Hematopoietic multipotent progenitor cell treated with erythropoietin and hydrocortisone succinate and interleukin-3 and kit ligand, for 17 days (in vitro differentiated cells): ENCODE data around the gene ALK.
"Not testable (repeated sequence)": the region's sequence is repeated elsewhere in the genome, so short reads cannot be mapped to it uniquely, and the experiment has no call there.

Experiments
- DNase-seq: peaks from one replicate; pipeline ENCODE4 v3.0.0-alpha.2; 2015; ENCODE audit warnings: low spot score

ALK gene

DNA sequence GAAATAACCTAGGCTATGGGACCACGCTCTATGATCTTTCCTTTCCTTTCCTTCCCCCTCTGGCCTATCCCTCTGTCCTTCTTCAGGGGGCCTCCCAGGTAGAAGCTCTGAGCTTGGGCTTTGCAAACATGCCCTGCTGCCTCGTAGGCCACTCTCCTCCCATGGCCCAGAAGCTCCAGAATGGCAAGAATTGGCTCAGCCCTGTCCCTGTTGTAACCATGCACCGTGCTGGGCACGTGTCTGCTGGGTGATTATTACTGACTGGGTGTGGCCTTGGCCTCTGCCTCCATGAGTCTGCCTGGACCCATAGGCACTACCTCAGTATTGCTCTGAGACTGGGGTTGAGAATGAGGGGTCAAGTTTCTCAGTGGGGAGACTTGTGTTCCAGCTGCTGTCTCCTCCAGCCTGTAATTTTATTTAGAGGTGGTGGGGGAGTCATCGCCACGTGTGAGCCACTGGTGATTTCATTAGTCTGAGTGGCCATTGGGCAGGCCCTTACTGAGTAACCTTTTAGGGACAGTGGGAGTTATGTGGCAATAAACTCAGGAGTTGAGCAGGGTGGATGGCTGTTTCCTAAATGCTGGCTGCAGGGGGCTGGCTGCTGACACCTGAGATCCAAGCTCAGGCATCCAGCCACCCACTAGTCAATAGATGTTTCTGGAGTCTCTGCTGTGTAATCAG, 648.2 kb downstream of the ALK start:
- DNase-seq: no peak

DNA sequence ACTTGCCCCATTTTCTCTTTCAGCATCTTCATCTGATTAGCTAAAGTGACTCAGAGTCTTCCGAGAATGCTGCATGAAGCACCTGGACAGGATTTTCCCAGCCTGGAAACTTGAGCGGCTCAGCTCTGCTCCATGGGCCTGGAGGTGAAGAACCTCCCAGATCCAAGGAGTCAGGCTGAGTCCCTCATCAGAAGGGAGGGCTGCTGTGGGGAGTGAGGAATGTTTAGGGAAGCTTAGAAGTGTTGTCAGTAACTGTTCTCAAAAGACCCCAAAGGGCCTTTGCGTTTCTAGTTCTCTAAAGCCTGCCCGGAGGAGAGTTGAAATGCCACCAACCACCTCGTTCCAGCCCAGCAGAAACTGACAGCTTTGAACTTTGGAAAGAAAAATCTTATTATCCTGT, 649.1 kb downstream of the ALK start:
- no peak for DNase-seq

DNA sequence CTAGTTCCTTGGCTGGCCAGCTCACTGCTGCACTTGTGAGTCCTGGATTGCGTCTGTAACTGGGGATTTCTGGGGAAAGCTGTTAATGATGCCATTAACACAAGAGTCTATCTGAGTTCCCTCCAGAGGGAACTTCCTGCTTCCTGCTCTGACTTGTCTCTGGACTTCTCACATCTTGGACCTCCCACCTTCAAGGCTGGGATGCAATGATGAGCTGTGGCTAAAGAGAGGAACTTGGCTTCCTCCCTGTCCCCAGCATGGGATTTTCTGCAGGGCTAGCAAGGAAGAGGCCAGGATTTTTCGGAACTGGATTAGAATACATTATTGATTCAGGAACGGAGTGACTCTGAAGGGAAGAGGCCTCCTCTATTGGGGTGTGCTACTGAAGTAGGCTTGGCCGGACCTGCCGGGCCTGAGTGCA, 650.7 kb downstream of the ALK start:
- no peak for DNase-seq

DNA sequence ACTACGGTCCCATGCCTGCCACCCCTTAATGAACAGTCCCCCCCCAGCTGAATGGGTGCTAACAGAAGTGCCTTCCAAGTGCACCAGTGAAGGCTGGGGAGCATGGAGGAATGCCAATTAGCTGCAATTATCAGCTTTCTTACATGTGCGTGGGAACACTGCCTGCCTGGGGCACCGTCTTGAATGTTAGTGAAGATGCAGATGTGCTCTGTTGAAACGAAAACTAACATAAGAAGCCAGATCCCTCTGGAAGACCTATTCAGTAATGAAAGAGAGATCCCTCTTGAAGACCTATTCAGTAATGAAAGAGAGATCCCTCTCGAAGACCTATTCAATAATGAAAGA, 651.6 kb downstream of the ALK start:
- no peak for DNase-seq

DNA sequence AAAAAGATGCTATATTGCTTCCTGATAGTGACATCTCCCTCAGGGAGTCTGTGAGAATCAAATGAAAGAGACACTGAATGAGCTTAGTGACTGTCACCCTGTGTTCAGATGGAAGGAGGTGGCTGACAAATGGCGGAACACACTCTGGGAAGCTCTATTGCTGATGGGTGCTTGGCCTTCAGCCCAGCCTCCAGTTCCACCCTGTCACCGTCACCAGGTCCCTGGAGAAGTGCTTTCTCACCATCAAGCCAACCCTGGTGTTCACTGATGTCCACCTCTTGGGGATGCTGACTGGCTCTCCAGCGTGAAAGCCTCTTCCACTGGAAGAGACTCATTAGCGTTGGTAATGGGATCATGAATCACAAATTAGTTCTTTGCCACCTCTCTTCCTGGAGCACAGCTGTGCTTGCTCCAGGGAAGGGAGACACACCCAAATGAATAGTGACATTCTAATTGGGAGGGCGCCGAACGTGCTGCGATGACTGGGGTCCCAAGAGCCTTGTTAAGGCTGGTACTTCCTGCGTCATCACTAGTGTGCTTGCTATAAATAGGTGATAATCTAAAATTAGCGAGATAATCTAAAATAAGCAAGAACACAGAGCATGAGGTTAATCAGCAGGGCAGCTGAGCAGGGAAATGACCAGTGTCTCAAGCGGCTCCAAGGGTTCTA, 652.2 kb downstream of the ALK start:
- no peak for DNase-seq

DNA sequence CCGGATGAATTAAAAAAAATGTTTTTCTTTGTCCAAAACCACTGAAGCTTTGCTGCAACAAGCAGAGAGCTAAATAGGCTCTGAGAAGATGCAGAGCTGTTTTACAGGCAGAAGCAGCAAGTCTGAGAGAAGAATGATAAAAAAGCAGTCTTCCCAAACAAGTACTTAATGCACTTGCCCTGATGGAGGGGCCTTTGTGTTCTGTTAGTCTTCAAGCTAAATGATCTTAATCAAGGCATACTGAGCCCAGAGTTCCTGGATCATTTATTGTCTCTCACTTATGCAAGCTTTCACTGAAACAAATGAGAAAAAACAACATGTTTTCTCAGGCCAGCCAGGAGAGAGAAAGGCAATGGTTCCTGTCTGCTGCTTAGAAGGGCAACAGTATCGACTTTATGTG, 653.7 kb downstream of the ALK start:
- DNase-seq: no peak

DNA sequence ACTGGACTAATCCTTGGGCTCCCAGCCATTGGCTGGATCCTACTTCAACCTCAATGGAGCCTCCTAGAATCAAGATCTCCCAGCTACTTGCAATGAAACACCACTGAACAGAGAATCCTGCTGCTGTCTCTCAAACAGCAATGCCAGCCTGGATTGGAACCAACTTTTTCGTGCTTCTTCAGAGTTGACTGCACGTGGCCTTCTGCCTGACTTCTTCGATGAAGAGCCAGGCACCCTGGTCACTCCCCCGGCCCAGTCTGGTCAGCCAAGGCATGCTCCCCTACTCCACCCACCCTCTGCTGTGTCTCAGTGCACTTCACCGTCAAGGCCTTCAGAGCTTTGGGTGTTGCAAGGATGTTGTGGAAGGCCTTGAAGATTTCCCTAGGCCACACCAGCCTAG, 657.5 kb downstream of the ALK start:
- DNase-seq: no peak

DNA sequence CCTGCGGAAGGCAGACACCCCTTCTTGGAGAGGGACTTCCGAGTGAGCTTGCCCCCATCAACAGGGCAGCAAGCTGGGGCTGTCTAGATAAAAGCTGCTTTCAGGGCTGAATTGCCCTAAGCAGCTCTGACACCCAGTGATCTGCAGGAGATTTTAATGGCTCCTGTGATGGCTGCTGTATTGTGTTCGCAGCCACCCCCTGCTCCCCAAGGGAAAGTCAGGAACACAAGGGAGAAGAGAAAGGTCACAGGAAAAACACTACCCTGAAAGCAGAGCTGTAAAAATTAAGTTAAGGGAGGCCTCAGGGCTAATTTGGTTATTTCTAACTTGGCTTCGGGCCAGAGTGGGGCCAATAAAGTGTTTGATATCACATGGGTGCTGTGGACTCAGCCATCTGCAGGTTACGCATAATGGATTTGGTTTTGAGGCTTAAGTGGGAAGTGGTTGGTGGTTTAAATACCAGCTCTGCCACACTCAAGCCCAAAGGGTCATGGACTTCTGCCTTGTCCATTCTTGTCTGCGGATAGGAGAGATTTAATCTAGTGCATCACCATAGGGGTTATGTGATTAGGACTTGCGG, 658.6 kb downstream of the ALK start:
- no peak for DNase-seq

DNA sequence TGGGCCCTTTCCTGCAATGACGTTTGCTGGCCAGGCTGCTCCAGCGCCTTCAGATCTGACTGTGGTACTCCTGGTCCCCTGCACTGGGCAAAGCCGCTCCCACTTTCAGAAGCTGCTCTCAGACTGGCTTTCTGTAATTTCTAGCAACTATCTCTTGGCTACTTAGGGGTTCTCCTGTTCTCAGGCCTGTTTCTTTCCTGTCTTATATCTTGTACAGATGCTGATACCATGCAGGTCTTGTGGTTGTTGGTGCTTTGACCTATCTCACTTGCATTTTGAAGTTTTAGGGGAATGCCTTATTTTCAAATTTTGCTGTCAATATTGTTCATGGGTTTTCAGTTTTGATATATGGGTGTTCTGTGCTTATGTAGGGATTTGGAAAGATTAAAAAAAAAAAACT, 660.4 kb downstream of the ALK start:
- no peak for DNase-seq

DNA sequence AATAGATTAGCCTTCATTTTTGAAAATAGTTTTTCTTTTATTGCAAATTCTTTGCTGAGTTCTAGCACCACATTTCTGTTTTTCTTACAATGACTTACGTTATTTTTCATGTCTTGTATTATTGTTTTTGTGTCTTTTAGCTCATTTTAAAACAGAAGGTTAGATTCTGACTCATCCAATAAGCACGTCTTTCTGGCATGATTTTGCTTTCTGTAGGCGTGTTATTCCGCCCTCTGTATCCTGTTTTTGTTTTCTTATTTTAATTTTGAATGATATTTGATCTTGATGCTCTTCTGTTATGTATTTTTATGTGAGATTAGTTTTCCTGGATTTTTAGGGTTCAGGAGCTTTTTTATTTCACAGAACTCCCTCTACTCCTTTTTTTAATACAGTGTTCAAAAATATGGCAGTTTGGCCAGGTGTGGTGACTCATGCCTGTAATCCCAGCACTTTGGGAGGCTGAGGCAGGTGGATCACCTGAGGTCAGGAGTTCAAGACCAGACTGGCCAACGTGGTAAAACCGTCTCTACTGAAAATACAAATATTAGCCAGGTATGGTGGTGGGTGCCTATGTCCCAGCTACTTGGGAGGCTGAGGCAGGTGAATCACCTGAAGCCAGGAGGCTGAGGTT, 661.1 kb downstream of the ALK start:
- DNase-seq: no peak

DNA sequence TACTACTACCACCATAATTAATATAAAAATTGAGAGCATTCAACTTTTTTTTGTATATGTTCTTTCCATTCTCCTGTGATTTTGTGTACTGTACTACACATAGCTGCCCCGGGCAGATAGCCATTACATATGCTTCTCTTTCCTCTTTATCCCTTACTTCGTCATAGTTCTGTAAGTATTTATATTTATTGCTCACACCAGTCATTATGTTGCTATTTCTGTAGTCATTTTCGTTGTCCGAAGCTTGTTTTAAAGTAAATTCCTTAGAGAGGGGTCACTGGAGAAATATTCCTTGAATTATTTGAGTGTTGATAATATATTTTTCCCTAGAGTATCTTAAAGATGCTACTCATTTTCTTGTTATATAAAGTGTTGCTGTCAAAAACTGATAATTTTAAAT, 662.2 kb downstream of the ALK start:
- DNase-seq: no peak

DNA sequence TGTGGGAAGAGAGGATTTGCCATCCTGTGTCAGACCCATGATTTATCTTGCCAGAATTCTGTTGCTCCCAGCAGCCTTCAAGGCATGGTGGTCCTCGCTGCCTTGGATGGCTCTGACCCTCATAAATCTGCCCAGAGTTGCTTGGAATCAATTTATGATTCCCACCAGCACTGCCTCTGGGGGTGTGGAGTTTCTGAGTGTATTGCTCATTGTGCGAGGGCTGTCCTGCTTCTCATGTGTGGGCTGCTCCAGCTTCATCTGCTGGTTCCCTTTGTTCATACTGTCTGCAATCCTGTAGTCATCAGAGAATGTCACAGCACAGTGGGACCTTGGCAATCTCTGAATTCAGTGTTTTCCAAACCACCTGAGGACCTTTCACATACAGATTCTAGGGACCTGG, 666.4 kb downstream of the ALK start:
- no peak for DNase-seq

DNA sequence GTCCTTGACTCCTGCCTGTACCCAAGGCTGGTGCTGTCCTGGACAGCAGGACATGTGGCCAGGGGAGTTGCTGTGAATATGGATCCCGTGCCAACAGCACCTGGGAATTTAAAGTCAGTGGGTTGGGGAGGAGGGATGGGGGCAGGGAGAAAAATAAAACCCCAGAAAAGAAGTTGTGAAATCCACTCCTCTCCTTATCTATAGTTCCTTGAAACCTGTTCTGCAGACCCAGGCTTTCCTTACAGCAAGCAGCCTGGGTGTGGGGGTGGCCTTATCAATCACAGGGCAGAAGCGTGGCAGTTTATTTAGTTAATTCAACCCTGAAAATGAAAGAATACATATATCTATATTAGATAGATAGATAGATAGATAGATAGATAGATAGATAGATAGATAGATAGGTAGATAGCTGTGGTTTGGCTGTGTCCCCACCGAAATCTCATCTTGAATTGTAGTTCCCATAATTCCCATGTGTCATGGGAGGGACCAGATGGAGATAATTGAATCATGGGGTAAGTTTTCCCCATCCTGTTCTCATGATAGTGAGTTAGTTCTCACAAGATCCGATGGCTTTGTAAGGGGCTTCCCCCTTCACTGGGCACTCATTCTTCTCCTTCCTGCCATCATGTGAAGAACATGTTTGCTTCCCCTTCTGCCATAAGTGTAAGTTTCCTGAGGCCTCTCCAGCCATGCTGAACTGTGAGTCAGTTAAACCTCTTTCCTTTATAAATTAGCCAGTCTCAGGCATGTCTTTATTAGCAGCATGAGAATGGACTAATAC, 667.7 kb downstream of the ALK start:
- DNase-seq: not testable (repeated sequence)

DNA sequence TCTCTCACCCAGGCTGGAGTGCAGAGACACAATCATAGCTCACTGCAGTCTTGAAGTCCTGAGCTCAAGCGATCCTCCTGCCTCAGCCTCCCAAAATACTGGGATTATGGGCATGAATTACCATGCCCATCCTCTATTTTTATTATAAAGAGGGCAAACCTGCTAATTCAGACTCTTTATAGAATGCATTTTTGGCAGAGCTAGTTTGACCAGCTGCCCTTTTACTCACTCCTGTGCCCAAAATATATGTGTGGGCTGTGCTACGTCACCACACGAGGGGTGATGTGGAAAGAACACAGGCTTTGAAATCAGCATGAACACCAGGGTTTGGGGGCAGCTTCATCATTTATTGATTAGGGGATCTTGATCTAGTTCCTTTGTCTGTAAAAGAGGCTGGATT, 668.4 kb downstream of the ALK start:
- DNase-seq: no peak

DNA sequence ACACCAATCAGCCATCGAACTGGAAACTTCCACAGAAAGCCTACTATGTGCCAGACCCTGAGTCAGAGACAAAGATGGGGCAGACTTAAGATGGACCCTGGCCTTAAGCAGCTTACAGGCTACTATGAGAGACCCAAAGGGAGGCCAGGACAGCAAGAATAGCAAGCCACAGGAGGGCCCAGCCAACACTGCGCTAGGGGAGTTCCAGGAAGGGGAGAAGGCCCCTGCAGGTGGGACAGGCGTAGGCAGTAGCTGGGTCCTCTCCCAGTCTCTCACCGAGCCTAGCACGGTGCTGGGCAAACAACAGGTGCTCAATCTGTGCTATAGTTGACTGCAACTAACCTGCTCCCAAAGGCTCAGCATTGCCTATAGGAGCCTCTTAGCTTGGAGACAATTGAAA, 670.0 kb downstream of the ALK start:
- DNase-seq: no peak

DNA sequence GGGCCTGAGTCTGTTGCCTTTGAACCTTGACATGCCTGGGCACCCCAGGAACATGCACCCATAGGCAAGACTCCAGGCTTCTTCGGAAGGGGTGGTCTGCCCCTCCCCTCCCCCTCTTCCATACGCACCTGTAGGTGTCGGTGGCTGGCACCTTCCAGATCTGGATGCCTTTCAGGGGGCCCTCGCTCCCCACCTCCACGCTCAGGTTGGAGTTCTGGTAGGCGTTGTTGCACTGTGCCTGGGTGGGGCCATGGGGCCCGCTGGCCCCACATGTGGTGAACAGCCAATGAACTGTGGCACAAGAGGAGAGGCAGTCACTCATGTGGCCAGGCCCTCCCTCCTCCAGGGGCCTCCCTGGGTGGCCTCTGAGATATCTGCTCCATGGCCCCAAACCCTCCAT, 670.4 kb downstream of the ALK start:
- no peak for DNase-seq

DNA sequence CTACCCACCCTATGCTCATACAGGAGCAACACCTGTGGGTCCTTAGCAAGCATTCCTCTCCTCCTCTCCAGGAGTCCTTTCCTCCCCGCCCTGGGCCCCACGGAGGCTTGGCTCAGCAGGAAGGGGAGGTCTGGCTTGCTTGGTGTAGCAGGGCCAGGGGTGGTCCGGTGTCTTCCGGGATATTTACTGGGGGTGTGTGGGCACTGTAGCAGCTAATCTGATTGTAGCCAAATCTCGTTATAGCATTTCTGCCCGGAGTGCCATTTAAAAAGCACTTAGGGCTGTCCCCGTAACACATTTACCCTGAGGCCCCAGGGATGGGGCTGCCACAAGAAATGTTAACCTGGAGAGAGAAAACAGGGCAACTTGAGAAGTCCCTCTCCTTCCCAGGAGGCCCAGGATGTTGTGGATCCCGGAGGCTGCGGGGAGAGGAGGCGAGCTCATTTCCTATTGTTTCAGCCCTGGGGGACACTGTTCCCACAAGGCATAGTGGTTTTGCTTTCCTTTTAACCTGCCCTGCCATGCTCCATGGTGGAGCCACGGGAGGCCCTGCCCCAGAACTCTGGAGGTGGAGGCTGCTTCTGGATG, 671.6 kb downstream of the ALK start:
- no peak for DNase-seq

DNA sequence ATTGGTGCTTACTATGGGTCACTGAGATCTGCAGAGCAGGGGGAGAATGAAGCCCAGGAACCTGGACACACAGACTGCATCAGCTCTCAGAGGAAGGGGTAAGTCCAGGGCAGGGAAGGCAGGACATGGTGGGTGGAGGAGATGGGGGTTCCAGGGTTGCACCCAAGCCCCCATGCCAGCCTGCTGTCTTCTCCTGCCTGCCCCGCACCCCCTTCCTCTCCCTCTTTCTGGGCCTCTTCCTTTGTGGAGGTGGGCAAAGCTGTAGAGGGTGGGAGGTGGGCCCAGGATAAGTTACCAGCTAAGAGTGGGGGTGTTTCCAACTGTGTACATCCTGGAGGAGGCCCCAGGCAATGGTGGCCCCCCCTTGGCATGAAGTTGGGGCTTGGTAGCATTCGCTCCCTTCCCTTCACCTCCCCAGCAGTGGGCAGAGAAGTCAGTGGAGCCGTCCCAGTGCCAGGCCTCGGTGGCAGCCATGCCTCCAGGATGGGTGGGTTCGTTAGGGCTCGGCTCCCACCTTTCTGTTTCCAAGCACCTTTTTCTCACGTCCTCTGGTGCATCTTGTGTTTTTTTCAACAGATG, 674.0 kb downstream of the ALK start:
- DNase-seq: no peak

DNA sequence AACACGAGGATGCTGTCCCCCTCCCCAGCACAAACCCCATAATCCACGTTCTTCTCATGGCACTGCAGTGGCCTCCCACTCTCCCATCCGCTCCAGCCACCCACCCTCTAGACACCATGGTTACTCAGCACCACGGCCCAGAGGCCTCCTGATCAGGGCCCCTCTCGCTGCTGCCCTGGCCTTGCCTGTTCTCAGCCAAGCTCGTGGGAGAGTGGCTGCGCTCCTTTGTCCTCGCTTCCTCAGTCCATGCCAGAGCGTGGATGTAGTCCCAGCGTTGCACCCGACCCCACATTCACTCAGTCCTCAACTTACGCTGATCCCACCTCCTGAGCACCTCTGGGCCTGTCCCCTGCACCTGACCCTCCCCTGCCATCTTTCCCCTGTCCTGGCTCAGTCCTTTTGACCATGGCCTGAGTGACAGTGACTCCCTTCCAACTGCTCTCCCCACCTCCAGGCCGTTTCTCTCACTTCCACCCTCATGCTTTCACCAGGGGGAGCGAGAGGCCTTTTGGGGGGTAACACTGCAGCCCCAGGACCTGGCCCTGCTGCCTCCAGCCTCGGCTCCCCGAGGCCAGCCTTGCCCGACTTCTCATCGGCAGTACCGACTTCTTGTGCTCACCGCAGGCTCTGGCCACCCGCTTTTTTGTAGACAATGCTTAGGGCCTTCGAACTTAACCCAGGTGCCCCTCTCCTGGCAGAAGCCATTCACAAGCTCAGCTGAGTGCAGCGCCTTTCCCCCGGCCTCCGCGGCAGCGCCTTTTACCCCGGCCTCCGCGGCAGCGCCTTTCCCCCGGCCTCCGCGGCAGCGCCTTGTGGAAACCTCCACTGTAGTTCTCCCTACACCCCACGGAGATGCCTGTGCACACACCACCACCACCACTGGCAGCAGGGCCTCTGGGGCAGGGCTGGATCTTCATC, 674.7 kb downstream of the ALK start:
- DNase-seq: no peak

DNA sequence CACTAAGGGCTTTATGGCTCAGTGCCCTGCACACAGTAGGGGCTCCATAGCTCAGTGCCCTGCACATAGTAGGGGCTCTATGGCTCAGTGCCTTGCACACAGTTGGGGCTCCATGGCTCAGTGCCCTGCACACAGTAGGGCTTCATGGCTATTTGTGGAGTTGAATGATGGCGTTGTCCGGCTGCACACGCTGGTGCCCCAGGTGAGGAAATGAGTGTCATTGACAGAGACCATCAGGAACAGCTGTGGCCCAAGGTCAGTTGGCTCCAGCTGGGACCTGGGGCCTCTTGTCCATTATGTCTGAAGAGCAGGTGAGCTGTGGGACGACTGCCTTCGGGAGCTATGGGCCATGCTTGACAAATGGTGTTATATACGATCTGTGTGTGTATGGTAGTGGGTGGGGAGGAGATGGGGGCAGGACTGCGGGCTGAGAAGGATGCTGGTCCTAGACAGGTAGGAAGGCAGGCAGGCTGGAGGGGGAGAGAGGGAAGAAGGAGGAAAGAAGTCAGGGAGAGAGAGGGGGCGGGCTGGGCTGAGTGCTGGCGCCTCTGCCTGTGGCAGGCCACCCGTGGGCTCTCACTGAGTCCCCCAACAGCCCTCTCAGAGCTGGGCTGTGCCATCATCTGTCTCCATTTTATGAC, 675.5 kb downstream of the ALK start:
- no peak for DNase-seq
